ENCODE results near the gene HAPLN2. TPM values are rescaled to one million over a fixed set of nuclear protein-coding genes. Genes with fewer than 3 reads are reported as not detected.

Gene HAPLN2
- total and polyA plus RNA-seq, 2 of the 4 experiments (the other 2 are of a cell fraction) = not detected

- TF ChIP-seq MAZ (IDR thresholded peaks at IDR 0.05; ENCODE audit: borderline replicate concordance, low read depth, low read length) (peak; percentile 96), SMC3 (IDR thresholded peaks at IDR 0.05; ENCODE audit: low read depth, low read length) (peak; percentile 97), BHLHE40 (IDR thresholded peaks at IDR 0.05; ENCODE audit: low read depth, low read length) (peak; percentile 88)
These were observed 41.0 kb downstream of the HAPLN2 start (continued) for GRCh38 chr1:156659988-156660751.

- H3K56ac ChIP-seq (ENCODE audit: extremely low read depth, insufficient read depth, low read length) = peak overlapping the region; percentile 40; the same call in 1 of the 2 replicates
- peak overlapping the region; percentile 91 for H2BK5ac ChIP-seq (ENCODE audit: low read depth, low read length, poor library complexity, severe bottlenecking)
- no peak for DNase-seq
- H3K9me1 ChIP-seq (ENCODE audit: insufficient read depth, low read length) = peaks cover 22% of the 10 kb centered on the region
- H3K9me3 ChIP-seq (ENCODE audit: control insufficient read depth, insufficient read depth, low read length) = no peaks in the 10 kb centered on the region
- H3K36me3 ChIP-seq (ENCODE audit: control insufficient read depth, insufficient read depth, low read length) = no peaks in the 10 kb centered on the region
- WGBS, 2 experiments (ENCODE audit: extremely low coverage in 2 of 2, insufficient read length in 1 of 2) = 83% methylated on average over 1 of the region's 2 CpGs; no CpG with 5 or more reads in 1 of the 2 experiments
- no TSS peak for BruUV-seq (replicated peaks)
- peaks cover 0 to 31% of the 10 kb centered on the region in 2 experiments; a peak in 2 of 4 replicates for H3K79me1 ChIP-seq (ENCODE audit: low read depth in 1 of 2, low read length in 2 of 2)
- H3K4me3 ChIP-seq (ENCODE audit: insufficient read depth, low read depth, low read length) = no peak overlapping the region
- H4K91ac ChIP-seq (ENCODE audit: insufficient read depth, low read depth, low read length) = peak overlapping the region; percentile 87
- H2AK9ac ChIP-seq (replicated peaks; ENCODE audit: low read depth, low read length, poor library complexity) = peak overlapping the region; percentile 94
- ChIA-PET CTCF (interaction anchor here (0.7 to 2.3 kb wide), 9 partner anchors 15 to 275 kb away, joined by 3 to 11 read pairs (median 4); no protein-coding TSS in a partner anchor), POLR2A (ENCODE audit: unreplicated experiment) (interaction anchor here (2.8 kb wide), 1 partner anchor 16 kb away, joined by 29 read pairs; the partner anchor contains the start of gene NES)
- peak overlapping the region; percentile 69 for H3K27ac ChIP-seq (ENCODE audit: insufficient read depth, low read length)
- dilution Hi-C loops (cut with HindIII; ENCODE audit: low sequenced_read_pairs, unreplicated experiment) (no loop called here), in situ Hi-C loops (cut with MboI; ENCODE audit: low sequenced_read_pairs) (no loop called here), intact Hi-C loops (cut with micrococcal nuclease) (loop anchor here (1.0 kb wide), 1 partner anchor 18 kb away; no protein-coding TSS in a partner anchor)
- peak overlapping the region; percentile 50 for H4K5ac ChIP-seq (ENCODE audit: low read depth, low read length)
- ATAC-seq (ENCODE audit: low read depth) = no peak
- no peaks in the 10 kb centered on the region for H4K20me1 ChIP-seq (ENCODE audit: insufficient read depth, low read length)
- peak overlapping the region; percentile 97 for H3K4ac ChIP-seq (ENCODE audit: low read depth, low read length)
- no peak overlapping the region for H3K9ac ChIP-seq (ENCODE audit: low read depth, low read length)
- H2BK20ac ChIP-seq (ENCODE audit: low read depth, low read length) = peak overlapping the region; percentile 91
- H2AFZ ChIP-seq (replicated peaks; ENCODE audit: low read length, poor library complexity) = peak overlapping the region; percentile 90
- H2BK120ac ChIP-seq (ENCODE audit: low read depth, low read length) = peak overlapping the region; percentile 96
- H3K4me2 ChIP-seq (ENCODE audit: low read depth, low read length) = no peak overlapping the region
- peak overlapping the region; percentile 98 for H2AK5ac ChIP-seq (ENCODE audit: low read depth, low read length)
- H3K4me1 ChIP-seq (ENCODE audit: control insufficient read depth, insufficient read depth, low read length) = peaks cover 54% of the 10 kb centered on the region
- peak overlapping the region; percentile 6 to 78 for H4K8ac ChIP-seq (ENCODE audit: low read depth in 2 of 2, low read length in 2 of 2)
- H3K23ac ChIP-seq (ENCODE audit: low read depth, low read length) = peak overlapping the region; percentile 94; the same call in 1 of the 2 replicates
- H3K27me3 ChIP-seq (ENCODE audit: control insufficient read depth, insufficient read depth, low read length) = peaks cover 15% of the 10 kb centered on the region
- H2BK15ac ChIP-seq (ENCODE audit: low read depth, low read length) = peak overlapping the region; percentile 50; the same call in 2 of the 3 replicates
- peak overlapping the region; percentile 1; the same call in 1 of the 2 replicates for H3K18ac ChIP-seq (ENCODE audit: low read depth, low read length)
- H3K14ac ChIP-seq (replicated peaks; ENCODE audit: low read depth, low read length) = peak overlapping the region; percentile 85
- TF ChIP-seq RAD21 (IDR thresholded peaks at IDR 0.05; ENCODE audit: low read length) = no peak
- TF ChIP-seq MAFK (IDR thresholded peaks at IDR 0.05; ENCODE audit: low read depth, low read length) = no peak
- TF ChIP-seq ELK1 (IDR thresholded peaks at IDR 0.05; ENCODE audit: borderline replicate concordance, low read depth, low read length) = no peak
- TF ChIP-seq FOS (IDR thresholded peaks at IDR 0.05; ENCODE audit: low read depth, low read length) = no peak
- no peak for TF ChIP-seq MAZ (IDR thresholded peaks at IDR 0.05; ENCODE audit: borderline replicate concordance, low read depth, low read length)
- no peak for TF ChIP-seq SMC3 (IDR thresholded peaks at IDR 0.05; ENCODE audit: low read depth, low read length)
- TF ChIP-seq NFE2L2 (IDR thresholded peaks at IDR 0.05; ENCODE audit: low read depth, low read length) = no peak
- no peak for TF ChIP-seq POLR2A (IDR thresholded peaks at IDR 0.05; ENCODE audit: low read depth, low read length)
- TF ChIP-seq BHLHE40 (IDR thresholded peaks at IDR 0.05; ENCODE audit: low read depth, low read length) = no peak
- no peak for TF ChIP-seq RCOR1 (IDR thresholded peaks at IDR 0.05; ENCODE audit: insufficient replicate concordance, low read length)
- TF ChIP-seq CEBPB (IDR thresholded peaks at IDR 0.05; ENCODE audit: low read depth, low read length) = no peak
- TF ChIP-seq USF2 (IDR thresholded peaks at IDR 0.05; ENCODE audit: low read depth, low read length) = no peak
- TF ChIP-seq CHD1 (IDR thresholded peaks at IDR 0.05; ENCODE audit: low read depth, low read length) = no peak
These were observed 41.5 kb downstream of the HAPLN2 start for GRCh38 chr1:156660752-156661112.

Measured in IMR-90 (cell line).